ENCODE results near the gene CACNA1A. TPM values are rescaled to one million over a fixed set of nuclear protein-coding genes. Genes with fewer than 3 reads are reported as not detected.
A peak's percentile ranks its signal among the peaks of the same experiment; 100 is the strongest.

Gene CACNA1A
- total RNA-seq, 2 donors from 2014 or later: 0.27 to 2.3 TPM

DNA sequence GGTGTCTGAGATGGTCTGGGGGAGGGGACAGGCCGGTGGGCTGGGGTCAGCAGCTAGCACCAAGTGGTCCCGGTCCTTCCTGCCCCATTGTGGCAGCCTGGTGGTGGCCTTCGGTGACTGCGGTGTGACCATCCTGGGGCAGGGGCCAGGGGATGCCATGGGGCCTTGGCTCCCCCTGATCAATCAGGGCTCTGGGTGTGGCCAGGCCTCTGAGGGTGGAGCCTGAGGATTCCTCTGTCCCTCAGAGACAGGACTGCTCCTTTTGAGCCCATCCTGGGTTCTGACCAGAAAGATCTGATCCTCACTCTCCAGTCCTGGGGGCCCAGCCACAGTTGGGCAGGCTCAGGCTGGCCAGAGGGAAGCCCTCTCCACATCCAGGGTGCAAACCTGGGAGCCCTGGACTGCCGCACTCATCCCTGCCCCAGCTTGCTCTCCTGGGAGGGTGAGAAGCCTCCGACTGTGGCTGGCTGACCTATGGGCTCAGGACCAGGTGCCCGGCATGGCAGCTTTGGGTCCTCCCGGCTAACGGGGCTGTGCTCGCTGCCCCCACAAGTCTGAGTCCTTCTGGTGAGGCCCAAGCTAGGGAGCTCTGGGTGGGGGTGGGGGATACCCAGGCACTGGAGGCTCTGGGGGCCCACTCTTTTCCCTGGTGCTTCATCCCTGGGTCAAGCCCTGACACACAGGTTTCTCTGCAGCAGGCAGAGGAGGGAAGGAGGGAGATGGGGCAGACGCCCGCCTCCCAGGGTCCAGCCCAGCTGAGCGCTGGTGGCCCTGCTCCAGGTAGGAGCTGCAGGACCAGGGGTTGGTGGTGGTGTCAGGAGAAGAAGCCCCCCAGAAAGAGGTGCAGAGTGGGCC, 296.6 kb downstream of the CACNA1A start:
- H3K9me3 ChIP-seq: no peaks in the 10 kb centered on the region
- H3K27me3 ChIP-seq (replicated peaks; ENCODE audit: insufficient read depth): no peaks in the 10 kb centered on the region
- no peak for ATAC-seq (ENCODE audit: insufficient number of reproducible peaks, low FRiP score, low read depth)
- H3K27ac ChIP-seq: no peak overlapping the region
- DNase-seq (ENCODE audit: low spot score): no peak
- no peaks in the 10 kb centered on the region for H3K36me3 ChIP-seq
- H3K4me3 ChIP-seq: no peak overlapping the region
- TF ChIP-seq, protein P1, sequence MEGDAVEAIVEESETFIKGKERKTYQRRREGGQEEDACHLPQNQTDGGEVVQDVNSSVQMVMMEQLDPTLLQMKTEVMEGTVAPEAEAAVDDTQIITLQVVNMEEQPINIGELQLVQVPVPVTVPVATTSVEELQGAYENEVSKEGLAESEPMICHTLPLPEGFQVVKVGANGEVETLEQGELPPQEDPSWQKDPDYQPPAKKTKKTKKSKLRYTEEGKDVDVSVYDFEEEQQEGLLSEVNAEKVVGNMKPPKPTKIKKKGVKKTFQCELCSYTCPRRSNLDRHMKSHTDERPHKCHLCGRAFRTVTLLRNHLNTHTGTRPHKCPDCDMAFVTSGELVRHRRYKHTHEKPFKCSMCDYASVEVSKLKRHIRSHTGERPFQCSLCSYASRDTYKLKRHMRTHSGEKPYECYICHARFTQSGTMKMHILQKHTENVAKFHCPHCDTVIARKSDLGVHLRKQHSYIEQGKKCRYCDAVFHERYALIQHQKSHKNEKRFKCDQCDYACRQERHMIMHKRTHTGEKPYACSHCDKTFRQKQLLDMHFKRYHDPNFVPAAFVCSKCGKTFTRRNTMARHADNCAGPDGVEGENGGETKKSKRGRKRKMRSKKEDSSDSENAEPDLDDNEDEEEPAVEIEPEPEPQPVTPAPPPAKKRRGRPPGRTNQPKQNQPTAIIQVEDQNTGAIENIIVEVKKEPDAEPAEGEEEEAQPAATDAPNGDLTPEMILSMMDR (IDR thresholded peaks at IDR 0.05): no peak
- H3K4me1 ChIP-seq (ENCODE audit: control insufficient read depth in 1 of 2, low read depth in 2 of 2): peaks cover 4 to 20% of the 10 kb centered on the region in 2 donors

DNA sequence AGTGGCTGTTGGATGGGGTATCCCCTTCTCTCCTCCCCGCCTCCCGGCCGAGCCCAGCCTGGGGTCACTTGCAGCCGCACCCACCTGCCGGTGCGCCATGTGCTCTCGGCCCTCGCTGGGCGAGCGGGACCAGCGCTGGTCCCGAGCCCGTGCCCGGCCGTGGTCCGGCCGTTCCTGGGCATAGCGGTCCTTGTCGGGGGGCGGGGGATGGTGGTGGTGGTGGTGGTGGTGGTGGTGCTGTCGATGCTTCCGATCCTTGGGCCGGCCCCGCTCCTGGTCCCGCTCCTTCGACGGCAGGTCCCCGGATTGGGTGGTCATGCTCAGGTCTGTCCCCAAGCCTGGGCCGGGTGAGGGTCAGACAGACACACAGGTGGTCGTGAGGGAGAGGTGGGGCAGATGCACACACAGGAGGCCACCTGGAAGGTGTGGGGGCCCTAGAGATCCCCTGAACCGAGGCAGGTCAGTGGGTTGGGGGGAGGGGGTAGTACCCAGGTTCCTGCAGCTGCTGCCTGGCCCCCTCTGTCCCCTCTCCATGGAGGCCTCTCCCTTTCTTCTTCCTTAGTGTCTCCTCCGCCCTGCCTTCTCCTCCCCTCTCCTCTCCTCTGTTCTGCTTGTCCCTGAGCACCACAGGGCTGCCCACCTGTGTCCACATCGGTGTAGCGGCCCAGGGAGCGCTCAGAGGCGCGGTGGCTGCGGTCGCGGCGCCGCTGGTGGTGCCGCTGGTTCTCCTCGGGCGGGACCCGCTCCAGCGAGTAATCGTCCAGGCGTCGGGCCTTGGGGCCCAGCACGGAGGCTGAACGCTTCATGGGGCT, 297.4 kb downstream of the CACNA1A start:
- DNase-seq (ENCODE audit: low spot score) (no peak), ATAC-seq (ENCODE audit: insufficient number of reproducible peaks, low FRiP score, low read depth) (no peak)
- TF ChIP-seq, protein P1 (IDR thresholded peaks at IDR 0.05): no peak
- peaks cover 4 to 20% of the 10 kb centered on the region in 2 donors for H3K4me1 ChIP-seq (ENCODE audit: control insufficient read depth in 1 of 2, low read depth in 2 of 2)
- H3K36me3 ChIP-seq: no peaks in the 10 kb centered on the region
- H3K9me3 ChIP-seq: no peaks in the 10 kb centered on the region
- H3K27ac ChIP-seq: no peak overlapping the region
- peak overlapping the region; percentile 83 for H3K4me3 ChIP-seq
- no peaks in the 10 kb centered on the region for H3K27me3 ChIP-seq (replicated peaks; ENCODE audit: insufficient read depth)

DNA sequence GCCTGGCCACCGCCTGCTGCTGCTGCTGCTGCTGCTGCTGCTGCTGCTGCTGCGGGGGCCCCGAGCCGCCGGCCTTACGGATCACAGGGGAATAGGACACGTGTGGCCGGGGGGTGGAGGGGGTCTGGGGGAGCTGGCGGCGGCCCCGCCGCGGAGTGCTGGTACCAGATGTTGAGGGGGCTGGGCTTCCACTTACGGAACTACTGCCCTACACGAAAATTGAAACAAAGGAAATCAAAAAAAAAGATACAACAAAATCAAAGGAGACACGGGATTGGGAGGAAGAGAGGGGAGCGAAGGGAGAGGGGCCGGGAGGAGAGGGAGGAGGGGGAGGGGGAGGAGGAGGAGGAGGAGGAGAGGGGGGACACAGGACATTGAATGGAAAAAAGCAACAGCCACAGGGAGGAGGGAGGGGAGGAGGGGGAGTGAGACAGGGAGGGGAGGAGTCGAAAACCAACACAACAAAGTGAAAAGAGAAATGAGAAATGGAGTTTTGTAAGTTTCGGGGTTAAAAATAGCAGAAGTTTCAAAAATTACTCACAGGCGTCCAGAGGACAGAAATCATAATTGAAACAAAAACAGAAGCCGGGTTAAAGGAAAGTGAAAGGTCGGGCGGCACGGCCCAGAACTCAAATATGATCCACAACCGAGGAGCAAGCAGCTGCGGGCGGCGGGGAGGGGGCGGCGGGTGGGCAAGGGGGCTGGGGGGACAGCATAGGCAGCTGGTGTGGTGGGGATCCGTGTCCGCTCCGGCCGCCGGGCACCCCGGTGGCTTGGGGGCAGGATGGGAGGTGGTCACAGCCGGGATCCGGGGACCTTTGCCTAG, 298.2 kb downstream of the CACNA1A start:
- peak; percentile 48 for ATAC-seq (ENCODE audit: insufficient number of reproducible peaks, low FRiP score, low read depth)
- Histone ChIP-seq H3K4me1 (ENCODE audit: control insufficient read depth in 1 of 2, low read depth in 2 of 2) (peaks cover 4 to 20% of the 10 kb centered on the region in 2 donors), H3K27me3 (replicated peaks; ENCODE audit: insufficient read depth) (no peaks in the 10 kb centered on the region), H3K27ac (peak overlapping the region in 1 of 2 donors; percentile 77), H3K36me3 (no peaks in the 10 kb centered on the region), H3K4me3 (peak overlapping the region; percentile 83), H3K9me3 (no peaks in the 10 kb centered on the region)
- DNase-seq (ENCODE audit: low spot score): no peak
- TF ChIP-seq, protein P1 (IDR thresholded peaks at IDR 0.05): no peak

DNA sequence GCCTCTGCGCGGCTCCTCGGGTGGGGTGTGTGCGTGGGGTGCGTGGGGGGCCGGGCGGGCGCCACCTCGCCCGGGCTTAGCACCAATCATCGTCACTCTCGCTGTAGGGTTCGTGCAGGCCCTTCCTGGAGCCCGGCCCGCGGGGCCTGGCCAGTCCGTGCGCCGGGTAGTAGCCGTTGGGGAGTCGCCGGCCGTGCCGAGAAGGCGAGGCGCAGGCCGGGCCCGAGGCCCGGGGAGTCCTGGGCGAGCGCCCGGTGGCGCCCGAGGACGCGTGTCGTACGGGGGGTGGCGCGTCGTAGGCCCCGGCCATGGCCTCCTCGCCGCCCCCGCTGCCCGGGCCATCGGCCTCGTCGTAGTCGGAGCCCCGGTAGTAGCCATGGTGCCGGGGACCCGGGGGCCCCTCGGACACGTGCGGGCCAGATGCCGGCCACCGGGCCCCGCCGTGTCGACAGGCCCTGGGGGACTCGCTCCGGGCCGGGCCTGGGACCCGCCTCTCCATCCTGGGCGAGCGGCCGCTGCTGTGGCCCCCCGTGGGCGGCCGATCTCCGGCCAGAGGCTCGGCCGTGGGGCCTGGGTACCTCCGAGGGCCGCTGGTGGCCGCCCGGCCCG, 298.9 kb downstream of the CACNA1A start:
- no peaks in the 10 kb centered on the region for H3K27me3 ChIP-seq (replicated peaks; ENCODE audit: insufficient read depth)

More for the DNA sequence above, 298.9 kb downstream of the CACNA1A start:
- Histone ChIP-seq H3K4me1 (ENCODE audit: control insufficient read depth in 1 of 2, low read depth in 2 of 2) (peaks cover 4 to 20% of the 10 kb centered on the region in 2 donors), H3K4me3 (peak overlapping the region; percentile 83), H3K36me3 (no peaks in the 10 kb centered on the region), H3K27ac (peak overlapping the region in 1 of 2 donors; percentile 77), H3K9me3 (no peaks in the 10 kb centered on the region)
- no peak for DNase-seq (ENCODE audit: low spot score)
- TF ChIP-seq, protein P1 (IDR thresholded peaks at IDR 0.05): no peak
- ATAC-seq (ENCODE audit: insufficient number of reproducible peaks, low FRiP score, low read depth): no peak

Data from thoracic aorta (tissue), 2 donors.